Astrocyte (in vitro differentiated cells and primary cell): ENCODE data around the gene PRKCE. TPM values are rescaled to one million over a fixed set of nuclear protein-coding genes. Genes with fewer than 3 reads are reported as not detected.
A peak's percentile ranks its signal among the peaks of the same experiment; 100 is the strongest.

ENCODE experiments used
- DNase-seq: peaks from one replicate; pipeline ENCODE4 v3.0.0-alpha.2; 2010; ENCODE audit warnings: low read depth
- FAIRE-seq: peaks from 2 replicates; lab custom pipeline; 2011; peaks lifted over from hg19 to GRCh38; lab: Jason Lieb, UNC
- H2AFZ ChIP-seq: 2 replicates; pipeline ENCODE4 v1.6.0; 2012; ENCODE audit warnings: low read depth, low read length, inconsistent platforms
- H3K27ac ChIP-seq: 2 replicates; pipeline ENCODE4 v1.5.1; 2011; ENCODE audit warnings: low read depth, low read length, inconsistent platforms
- H3K27me3 ChIP-seq: 2 replicates; pipeline ENCODE4 v1.6.0; 2011; ENCODE audit warnings: low read length, inconsistent platforms; ENCODE audit not compliant: insufficient read depth
- H3K36me3 ChIP-seq: 2 replicates; pipeline ENCODE4 v1.5.1; 2011; ENCODE audit warnings: low read length, inconsistent platforms; ENCODE audit not compliant: insufficient read depth
- H3K4me1 ChIP-seq: 2 replicates; pipeline ENCODE4 v1.5.1; 2011; ENCODE audit warnings: low read length, inconsistent platforms; ENCODE audit not compliant: insufficient read depth
- H3K4me2 ChIP-seq: 2 replicates; pipeline ENCODE4 v1.6.0; 2012; ENCODE audit warnings: low read length, inconsistent platforms
- H3K4me3 ChIP-seq: 2 replicates; pipeline ENCODE4 v1.5.1; 2011; ENCODE audit warnings: low read depth, mild to moderate bottlenecking, low read length, inconsistent platforms; ENCODE audit not compliant: insufficient read depth
- H3K79me2 ChIP-seq: 2 replicates; pipeline ENCODE4 v1.6.0; 2012; ENCODE audit warnings: mild to moderate bottlenecking, low read length, inconsistent platforms; ENCODE audit not compliant: insufficient read depth
- H3K9ac ChIP-seq: 2 replicates; pipeline ENCODE4 v1.6.0; 2012; ENCODE audit warnings: mild to moderate bottlenecking, low read length, inconsistent platforms
- H3K9me3 ChIP-seq: 2 replicates; pipeline ENCODE4 v1.5.1; 2012; ENCODE audit warnings: low read depth, mild to moderate bottlenecking, low read length, inconsistent platforms; ENCODE audit not compliant: insufficient read depth
- H4K20me1 ChIP-seq: 2 replicates; pipeline ENCODE4 v1.6.0; 2012; ENCODE audit warnings: low read length, inconsistent platforms; ENCODE audit not compliant: insufficient read depth
- H3K27ac Mint-ChIP-seq: one replicate; pipeline ENCODE4 v1.8.0; 2021; ENCODE audit warnings: mild to moderate bottlenecking, mixed read lengths; ENCODE audit not compliant: unreplicated experiment
- H3K27me3 Mint-ChIP-seq: one replicate; pipeline ENCODE4 v1.8.0; 2021; ENCODE audit warnings: low read depth, mixed read lengths; ENCODE audit not compliant: unreplicated experiment
- H3K36me3 Mint-ChIP-seq: one replicate; pipeline ENCODE4 v1.8.0; 2021; ENCODE audit warnings: low read depth, mixed read lengths; ENCODE audit not compliant: unreplicated experiment
- H3K4me1 Mint-ChIP-seq: one replicate; pipeline ENCODE4 v1.8.0; 2021; ENCODE audit warnings: low read depth, mixed read lengths; ENCODE audit not compliant: unreplicated experiment
- H3K4me3 Mint-ChIP-seq: one replicate; pipeline ENCODE4 v1.8.0; 2021; ENCODE audit warnings: mild to moderate bottlenecking, moderate library complexity, mixed read lengths; ENCODE audit not compliant: unreplicated experiment
- H3K9me3 Mint-ChIP-seq: one replicate; pipeline ENCODE4 v1.8.0; 2021; ENCODE audit warnings: mild to moderate bottlenecking, mixed read lengths; ENCODE audit not compliant: unreplicated experiment
- CTCF ChIP-seq: IDR thresholded peaks from 2 replicates; pipeline ENCODE4 v1.5.1; 2011; ENCODE audit warnings: low read depth, mild to moderate bottlenecking, inconsistent platforms, low read length, moderate library complexity; ENCODE audit not compliant: insufficient read depth
- EZH2 ChIP-seq: IDR thresholded peaks from 2 replicates; pipeline ENCODE4 v1.6.1; 2012; ENCODE audit warnings: mild to moderate bottlenecking, low read length, inconsistent platforms; ENCODE audit not compliant: insufficient read depth
- total RNA-seq: library from RNA; stranded (reverse); gene quantifications from 2 replicates; pipeline ENCODE4 v1.2.1, GENCODE V29; 2021

PRKCE gene
- total RNA-seq, 1 donor from 2014 or later: 12.8 TPM

GRCh38 chr2:45780541-45781463 is 129.3 kb downstream of the PRKCE start:
- no peaks in the 10 kb centered on the region for H3K27me3 Mint-ChIP-seq
- no peaks in the 10 kb centered on the region for H3K36me3 ChIP-seq
- H3K27me3 ChIP-seq: no peaks in the 10 kb centered on the region
- no peak for FAIRE-seq
- H3K36me3 Mint-ChIP-seq: no peaks in the 10 kb centered on the region
- no peaks in the 10 kb centered on the region for H3K79me2 ChIP-seq
- no peak overlapping the region for H3K27ac ChIP-seq
- H2AFZ ChIP-seq: no peak overlapping the region
- no peak for DNase-seq
- H3K27ac Mint-ChIP-seq: no peak overlapping the region
- peaks cover 9% of the 10 kb centered on the region for H3K4me1 Mint-ChIP-seq
- no peaks in the 10 kb centered on the region for H3K9me3 ChIP-seq
- H3K4me3 Mint-ChIP-seq: no peak overlapping the region
- no peak overlapping the region for H3K9ac ChIP-seq
- TF ChIP-seq EZH2 (no peak), CTCF (no peak)
- H3K4me3 ChIP-seq: no peak overlapping the region
- H4K20me1 ChIP-seq: peaks cover 14% of the 10 kb centered on the region
- H3K4me2 ChIP-seq: no peak overlapping the region
- H3K4me1 ChIP-seq: peaks cover 8% of the 10 kb centered on the region
- peaks cover under 1% of the 10 kb centered on the region for H3K9me3 Mint-ChIP-seq

- no peaks in the 10 kb centered on the region for H3K9me3 Mint-ChIP-seq
- peaks cover 2% of the 10 kb centered on the region for H3K4me1 ChIP-seq
- H3K36me3 ChIP-seq: no peaks in the 10 kb centered on the region
- no peak overlapping the region for H3K27ac Mint-ChIP-seq
- no peak overlapping the region for H3K9ac ChIP-seq
- no peaks in the 10 kb centered on the region for H3K27me3 ChIP-seq
- TF ChIP-seq EZH2: no peak
- no peaks in the 10 kb centered on the region for H3K27me3 Mint-ChIP-seq
- no peak overlapping the region for H3K4me2 ChIP-seq
- H2AFZ ChIP-seq: no peak overlapping the region
- FAIRE-seq (no peak), DNase-seq (no peak)
- peaks cover 3% of the 10 kb centered on the region for H3K4me1 Mint-ChIP-seq
- H4K20me1 ChIP-seq: peaks cover 13% of the 10 kb centered on the region
- no peak overlapping the region for H3K4me3 Mint-ChIP-seq
- H3K79me2 ChIP-seq: no peaks in the 10 kb centered on the region
- no peaks in the 10 kb centered on the region for H3K36me3 Mint-ChIP-seq
- H3K9me3 ChIP-seq: no peaks in the 10 kb centered on the region
- H3K27ac ChIP-seq: no peak overlapping the region
- H3K4me3 ChIP-seq: no peak overlapping the region
Observed at GRCh38 chr2:45781464-45781811, 130.0 kb downstream of the PRKCE start.

GRCh38 chr2:45782436-45782835 is 131.0 kb downstream of the PRKCE start:
- Mint-ChIP-seq H3K27ac (no peak overlapping the region), H3K27me3 (no peaks in the 10 kb centered on the region), H3K4me1 (no peaks in the 10 kb centered on the region), H3K4me3 (no peak overlapping the region), H3K36me3 (no peaks in the 10 kb centered on the region), H3K9me3 (no peaks in the 10 kb centered on the region)
- TF ChIP-seq CTCF (no peak), EZH2 (no peak)
- DNase-seq (no peak), FAIRE-seq (peak; percentile 13)
- Histone ChIP-seq H2AFZ (no peak overlapping the region), H4K20me1 (peaks cover 13% of the 10 kb centered on the region), H3K36me3 (no peaks in the 10 kb centered on the region), H3K27ac (no peak overlapping the region), H3K4me1 (no peaks in the 10 kb centered on the region), H3K27me3 (no peaks in the 10 kb centered on the region), H3K9me3 (no peaks in the 10 kb centered on the region), H3K4me3 (no peak overlapping the region), H3K9ac (no peak overlapping the region), H3K79me2 (no peaks in the 10 kb centered on the region), H3K4me2 (no peak overlapping the region)
